ENCODE data around the gene MTCP1. TPM values are rescaled to one million over a fixed set of nuclear protein-coding genes. Genes with fewer than 3 reads are reported as not detected.
A peak's percentile ranks its signal among the peaks of the same experiment; 100 is the strongest.

MTCP1 gene
- total and polyA plus RNA-seq, 9 of the 15 experiments (the other 6 are each of a cell fraction or from before 2014, with no cell fraction given), result 12.7 to 28.0 (median 22.9) TPM

- TF ChIP-seq ZNF592 (IDR thresholded peaks at IDR 0.05), result 0 out of 2 replicates have a peak, but pooled peaks have one; percentile 13
- TF ChIP-seq LEF1 (IDR thresholded peaks at IDR 0.05), result no peak
- TF ChIP-seq POLR2H (tag; IDR thresholded peaks at IDR 0.05; ENCODE audit: low read depth), result peak; percentile 58
- peak; percentile 30; the same call in 1 of the 2 replicates for TF ChIP-seq RB1 (IDR thresholded peaks at IDR 0.05; ENCODE audit: low read depth)
- no peak for TF ChIP-seq PKNOX1 (IDR thresholded peaks at IDR 0.05)
- no peak for TF ChIP-seq CREB5 (CRISPR knock-in tag; IDR thresholded peaks at IDR 0.05)
- no peak for TF ChIP-seq HSF4 (CRISPR knock-in tag; IDR thresholded peaks at IDR 0.05; ENCODE audit: borderline replicate concordance)
- no peak for TF ChIP-seq CBX1 (IDR thresholded peaks at IDR 0.05; ENCODE audit: low read depth)
- TF ChIP-seq POLR2A (conservative IDR thresholded peaks at IDR 0.05), result peak; percentile 87
- peak; percentile 38; the same call in 1 of the 2 replicates for TF ChIP-seq NKRF (IDR thresholded peaks at IDR 0.05; ENCODE audit: borderline replicate concordance)
- TF ChIP-seq ZNF140 (CRISPR knock-in tag; IDR thresholded peaks at IDR 0.05), result no peak
- no peak for TF ChIP-seq HMG20B (CRISPR knock-in tag; IDR thresholded peaks at IDR 0.05)
- no peak for TF ChIP-seq POU5F1 (IDR thresholded peaks at IDR 0.05; ENCODE audit: borderline replicate concordance, low read depth, low read length, partially characterized antibody)
- no peak for TF ChIP-seq TARDBP (IDR thresholded peaks at IDR 0.05)
- no peak for TF ChIP-seq ZNF764 (CRISPR knock-in tag; IDR thresholded peaks at IDR 0.05; ENCODE audit: low read depth)
- TF ChIP-seq ETS1 (conservative IDR thresholded peaks at IDR 0.05; ENCODE audit: control insufficient read depth, low read depth, low read length), result peak; percentile 32; the same call in 1 of the 2 replicates
These were observed at the start of gene MTCP1, which contains the start of the genes BRCC3 and CMC4 (continued) for GRCh38 chrX:155070975-155071693.
